GM12878 (cell line): ENCODE results near the gene ITGAD. TPM values are rescaled to one million over a fixed set of nuclear protein-coding genes. Genes with fewer than 3 reads are reported as not detected.

Experiments used
- ATAC-seq: fragments of 200-7000 bp; cut with Tn5 transposase; 3 replicates; pipeline ENCODE4 v1.9.1; 2020; ENCODE audit warnings: mild to moderate bottlenecking, moderate library complexity
- BruUV-seq: library from RNA; stranded (reverse); fragments of 400-500 nt; replicated peaks from 2 replicates; lab custom pipeline; 2021; lab: Mats Ljungman, UMichigan
- CTCF ChIA-PET: fragments of 300-600 bp; sonication (Branson Sonifier 250); formaldehyde crosslinking; extraction: SDS; loops from one replicate; lab custom pipeline; 2021; ENCODE audit warnings: inconsistent platforms; lab: Yijun Ruan, JAX
- POLR2A ChIA-PET: fragments of 350-600 bp; formaldehyde crosslinking; extraction: SDS; loops from one replicate; lab custom pipeline; 2021; ENCODE audit warnings: inconsistent platforms; lab: Charles Lee
- RAD21 ChIA-PET: fragments of 300-600 bp; sonication (Branson Sonifier 250); formaldehyde crosslinking; loops from one replicate; lab custom pipeline; 2023; ENCODE audit warnings: antibody characterized with exemption; ENCODE audit not compliant: unreplicated experiment; lab: Charles Lee
- SMC1A ChIA-PET: fragments of 300-600 bp; sonication (Branson Sonifier 250); formaldehyde crosslinking; loops from one replicate; lab custom pipeline; 2023; ENCODE audit not compliant: unreplicated experiment, uncharacterized antibody; lab: Charles Lee
- DNase-seq: peaks from one replicate; pipeline ENCODE4 v3.0.0-alpha.2; 2011; ENCODE audit warnings: low read depth, low spot score
- FAIRE-seq: peaks from 3 replicates; lab custom pipeline; 2011; peaks lifted over from hg19 to GRCh38; lab: Jason Lieb, UNC
- H2AFZ ChIP-seq: 2 replicates; pipeline ENCODE4 v1.6.0; 2011; ENCODE audit warnings: low read depth, low read length, control low read depth; ENCODE audit not compliant: control insufficient read depth
- H3K27ac ChIP-seq: 2 replicates; pipeline ENCODE4 v1.5.1; 2011; ENCODE audit warnings: control low read depth; ENCODE audit not compliant: control insufficient read depth, insufficient read depth
- H3K27me3 ChIP-seq, 2 experiments: replicated peaks in 1 of 2; 2 replicates each; pipeline versions ENCODE4 v1.6.0 to v1.6.1; 2011; ENCODE audit warnings: low read length in 1 of 2; ENCODE audit not compliant: control insufficient read depth in 2 of 2, insufficient read depth in 2 of 2
- H3K36me3 ChIP-seq, 2 experiments: 2 replicates each; pipeline ENCODE4 v1.5.1; 2011; ENCODE audit warnings: low read length in 1 of 2; ENCODE audit not compliant: control insufficient read depth in 2 of 2, insufficient read depth in 2 of 2
- H3K4me1 ChIP-seq: 2 replicates; pipeline ENCODE4 v1.6.1; 2011; ENCODE audit warnings: mild to moderate bottlenecking, low read length, moderate library complexity, mixed read lengths; ENCODE audit not compliant: control insufficient read depth, insufficient read depth
- H3K4me2 ChIP-seq: 2 replicates; pipeline ENCODE4 v1.6.0; 2011; ENCODE audit warnings: control low read depth; ENCODE audit not compliant: control insufficient read depth, insufficient read depth
- H3K4me3 ChIP-seq: fragments of 200-600 bp; sonication (generic); 2 replicates; pipeline ENCODE4 v1.5.1; 2016
- H3K79me2 ChIP-seq: 2 replicates; pipeline ENCODE4 v1.6.0; 2011; ENCODE audit warnings: low read length; ENCODE audit not compliant: control insufficient read depth, insufficient read depth
- H3K9ac ChIP-seq: 2 replicates; pipeline ENCODE4 v1.8.0; 2011; ENCODE audit warnings: low read length, control low read depth, mixed read lengths; ENCODE audit not compliant: control insufficient read depth, insufficient read depth
- H3K9me3 ChIP-seq: replicated peaks from 3 replicates; pipeline ENCODE4 v1.5.1; 2011; ENCODE audit warnings: mild to moderate bottlenecking, low read length; ENCODE audit not compliant: control insufficient read depth, insufficient read depth
- H4K20me1 ChIP-seq: 2 replicates; pipeline ENCODE4 v1.6.0; 2011; ENCODE audit not compliant: control insufficient read depth, insufficient read depth
- ZBTB40 ChIP-seq: fragments of 450-650 bp; IDR thresholded peaks from 2 replicates; pipeline ENCODE4 v1.6.1; 2016; ENCODE audit warnings: mild to moderate bottlenecking, moderate library complexity, borderline replicate concordance
- WGBS: methylation state at CpG from one replicate; pipeline ENCODE4 v1.1.6; 2016; ENCODE audit warnings: low lambda C conversion rate; ENCODE audit not compliant: insufficient replicate concordance, insufficient coverage; ENCODE audit errors: missing lambda C conversion rate; 5-methylcytosine and 5-hydroxymethylcytosine counted together
- in situ Hi-C: fragments of 300-500 bp; cut with MboI; formaldehyde crosslinking; loops from 9 replicates; pipeline ENCODE4 v1.14.3; 2018; ENCODE audit warnings: mixed read lengths
- intact Hi-C: fragments of 100-400 bp; cut with micrococcal nuclease; formaldehyde crosslinking; loops from one replicate; pipeline ENCODE4 v1.14.2; 2022; ENCODE audit not compliant: unreplicated experiment
- polyA plus RNA-seq, 11 experiments: library from polyadenylated mRNA; depleted of rRNA in 4 of 11; unstranded in 6 of 11; stranded (reverse) in 5 of 11; fragments of >200 nt; fragmentation: Nextera tagmentation in 4 of 11; fragmentation: Illumina TruSeq in 1 of 11; extraction: Ambion mirVana in 4 of 11; extraction: Trizol in 1 of 11; gene quantifications; 1 replicate in 1 of 11; 2 replicates in 10 of 11; pipeline versions ENCODE4 v1.2.1 to v1.2.3, GENCODE V29; 2011 to 2016; ENCODE audit warnings: inconsistent platforms in 2 of 11, missing spikeins in 2 of 11, low read depth in 1 of 11
- total RNA-seq, 4 experiments: library from RNA; depleted of rRNA in 3 of 4; stranded (reverse); fragments of >200 nt in 3 of 4; fragmentation: Illumina TruSeq in 1 of 4; extraction: Trizol in 1 of 4; gene quantifications; 2 replicates each; pipeline versions ENCODE4 v1.2.1 to v1.2.3, GENCODE V29; 2013 to 2021

ITGAD gene
- total and polyA plus RNA-seq, 10 of the 15 experiments (the other 5 are each of a cell fraction or from before 2014, with no cell fraction given) = 0.29 to 4.0 (median 1.2) TPM

- intact Hi-C loops = no loop called here
- ATAC-seq (no peak), FAIRE-seq (no peak), DNase-seq (no peak)
- in situ Hi-C loops = no loop called here
- Histone ChIP-seq H3K9ac (no peak overlapping the region), H3K4me2 (no peak overlapping the region), H3K27ac (no peak overlapping the region), H2AFZ (no peak overlapping the region), H4K20me1 (no peaks in the 10 kb centered on the region), H3K36me3 (no peaks in the 10 kb centered on the region; a peak in 1 of 4 replicates), H3K9me3 (no peaks in the 10 kb centered on the region), H3K79me2 (no peaks in the 10 kb centered on the region), H3K4me3 (no peak overlapping the region), H3K27me3 (peaks cover 0 to 5% of the 10 kb centered on the region in 2 experiments; a peak in 3 of 4 replicates), H3K4me1 (peaks cover 4% of the 10 kb centered on the region; the same call in 1 of the 2 replicates)
- BruUV-seq = no TSS peak
- ChIA-PET CTCF (interaction anchor here (0.6 to 1.8 kb wide), 3 partner anchors 11 to 389 kb away, joined by 3 to 6 read pairs (median 3); no protein-coding TSS in a partner anchor), POLR2A (no interaction called here), SMC1A (no interaction called here), RAD21 (no interaction called here)
- no peak for TF ChIP-seq ZBTB40
- WGBS = 57% methylated on average over 15 of the region's 15 CpGs
These were observed 78.2 kb downstream of the ITGAD start for GRCh38 chr16:31471241-31471874.
